Breast epithelium (tissue), 4 donors: Measurements from ENCODE around the gene OR10D3. TPM values are rescaled to one million over a fixed set of nuclear protein-coding genes. Genes with fewer than 3 reads are reported as not detected.

Source experiments
- DNase-seq, 2 donors: peaks; one replicate each; pipeline ENCODE4 v3.0.0-alpha.2; 2019; ENCODE audit warnings: low spot score in 2 of 2
- H3K27ac ChIP-seq, 2 donors: fragments of 200-600 bp; sonication (generic) in 1 of 2; one replicate each; pipeline ENCODE4 v1.5.1; 2016 to 2019; ENCODE audit warnings: mild to moderate bottlenecking in 1 of 2
- H3K27me3 ChIP-seq, 2 donors: fragments of 200-600 bp; sonication (generic) in 1 of 2; one replicate each; pipeline versions ENCODE4 v1.5.1 to v1.6.0; 2017 to 2019; ENCODE audit warnings: control low read depth in 1 of 2, mild to moderate bottlenecking in 1 of 2
- H3K36me3 ChIP-seq: fragments of 200-600 bp; one replicate; pipeline ENCODE4 v1.5.1; 2019
- H3K4me1 ChIP-seq, 2 donors: fragments of 200-600 bp; sonication (generic); one replicate each; pipeline ENCODE4 v1.5.1; 2016 to 2019; ENCODE audit warnings: control low read depth in 1 of 2
- H3K4me3 ChIP-seq, 3 donors: fragments of 200-600 bp; sonication (generic); 1 replicate in 2 of 3; 2 replicates in 1 of 3; pipeline ENCODE4 v1.5.1; 2016 to 2019; ENCODE audit warnings: mild to moderate bottlenecking in 3 of 3, moderate library complexity in 2 of 3
- H3K9me3 ChIP-seq, 2 donors: fragments of 200-600 bp; sonication (generic) in 1 of 2; one replicate each; pipeline ENCODE4 v1.5.1; 2016 to 2019; ENCODE audit warnings: control low read depth in 1 of 2
- POLR2A ChIP-seq: fragments of 450-650 bp; IDR thresholded peaks from one replicate; pipeline ENCODE4 v1.6.1; 2016; ENCODE audit warnings: antibody characterized with exemption, mild to moderate bottlenecking, moderate library complexity
- POLR2AphosphoS5 ChIP-seq, 3 donors: sonication (generic); formaldehyde crosslinking; IDR thresholded peaks; one replicate each; pipeline ENCODE4 v1.6.1; 2017; ENCODE audit warnings: antibody characterized with exemption in 3 of 3
- intact Hi-C: fragments of 100-400 bp; cut with DNase I; formaldehyde crosslinking; loops from one replicate; pipeline ENCODE4 v1.15.1; 2023; ENCODE audit warnings: low total_unique reads
- total RNA-seq, 3 donors: library from RNA; depleted of rRNA; stranded (reverse); fragments of >200 nt; gene quantifications; one replicate each; pipeline ENCODE4 v1.1.0, GENCODE V29; 2016
- TF ChIP-seq, protein P1 (sequence below), 3 donors: fragments of 450-650 bp; IDR thresholded peaks; one replicate each; pipeline ENCODE4 v1.5.1; 2016 to 2017; ENCODE audit warnings: antibody characterized with exemption in 3 of 3, mild to moderate bottlenecking in 3 of 3, moderate library complexity in 3 of 3

The OR10D3 gene
- total RNA-seq, 3 donors from 2014 or later: not detected

DNA sequence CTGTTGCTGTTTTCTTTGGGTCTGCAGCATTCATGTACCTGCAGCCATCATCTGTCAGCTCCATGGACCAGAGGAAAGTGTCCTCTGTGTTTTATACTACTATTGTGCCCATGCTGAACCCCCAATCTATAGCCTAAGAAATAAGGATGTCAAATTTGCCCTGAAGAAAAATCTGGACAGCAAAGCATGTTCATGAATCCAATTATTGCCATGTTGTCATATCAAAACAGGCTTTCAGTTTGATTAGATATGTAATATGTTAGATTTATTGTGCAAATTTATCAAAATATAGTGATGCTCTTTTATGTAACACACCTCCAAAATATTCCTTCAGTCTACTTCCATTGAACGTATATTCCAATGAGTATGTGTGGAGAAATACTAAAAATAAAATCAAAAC is 42.3 kb downstream of the OR10D3 start:
- DNase-seq: no peak
- no peak for TF ChIP-seq POLR2A
- TF ChIP-seq, protein P1, sequence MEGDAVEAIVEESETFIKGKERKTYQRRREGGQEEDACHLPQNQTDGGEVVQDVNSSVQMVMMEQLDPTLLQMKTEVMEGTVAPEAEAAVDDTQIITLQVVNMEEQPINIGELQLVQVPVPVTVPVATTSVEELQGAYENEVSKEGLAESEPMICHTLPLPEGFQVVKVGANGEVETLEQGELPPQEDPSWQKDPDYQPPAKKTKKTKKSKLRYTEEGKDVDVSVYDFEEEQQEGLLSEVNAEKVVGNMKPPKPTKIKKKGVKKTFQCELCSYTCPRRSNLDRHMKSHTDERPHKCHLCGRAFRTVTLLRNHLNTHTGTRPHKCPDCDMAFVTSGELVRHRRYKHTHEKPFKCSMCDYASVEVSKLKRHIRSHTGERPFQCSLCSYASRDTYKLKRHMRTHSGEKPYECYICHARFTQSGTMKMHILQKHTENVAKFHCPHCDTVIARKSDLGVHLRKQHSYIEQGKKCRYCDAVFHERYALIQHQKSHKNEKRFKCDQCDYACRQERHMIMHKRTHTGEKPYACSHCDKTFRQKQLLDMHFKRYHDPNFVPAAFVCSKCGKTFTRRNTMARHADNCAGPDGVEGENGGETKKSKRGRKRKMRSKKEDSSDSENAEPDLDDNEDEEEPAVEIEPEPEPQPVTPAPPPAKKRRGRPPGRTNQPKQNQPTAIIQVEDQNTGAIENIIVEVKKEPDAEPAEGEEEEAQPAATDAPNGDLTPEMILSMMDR (IDR thresholded peaks at IDR 0.05): no peak
- no peak for TF ChIP-seq POLR2AphosphoS5 (IDR thresholded peaks at IDR 0.05)
- Histone ChIP-seq H3K27ac (no peak overlapping the region), H3K9me3 (no peaks in the 10 kb centered on the region), H3K27me3 (no peaks in the 10 kb centered on the region), H3K4me3 (no peak overlapping the region), H3K4me1 (no peaks in the 10 kb centered on the region), H3K36me3 (no peaks in the 10 kb centered on the region)
- intact Hi-C loops: no loop called here

- Histone ChIP-seq H3K9me3 (no peaks in the 10 kb centered on the region), H3K4me3 (no peak overlapping the region), H3K27ac (no peak overlapping the region), H3K27me3 (no peaks in the 10 kb centered on the region), H3K36me3 (no peaks in the 10 kb centered on the region), H3K4me1 (no peaks in the 10 kb centered on the region)
- TF ChIP-seq, protein P1 (IDR thresholded peaks at IDR 0.05): no peak
- TF ChIP-seq POLR2A (no peak), POLR2AphosphoS5 (IDR thresholded peaks at IDR 0.05) (no peak)
- intact Hi-C loops: no loop called here
- no peak for DNase-seq
Observed at GRCh38 chr11:124233376-124233775, 50.2 kb downstream of the OR10D3 start.

Other genes starting within 250 kb of the OR10D3 start
- not detected for gene OR4D5, start 243.7 kb upstream of the OR10D3 start, total RNA-seq
- not detected for gene OR6T1, start 239.5 kb upstream of the OR10D3 start, total RNA-seq
- not detected for gene OR10S1, start 205.6 kb upstream of the OR10D3 start, total RNA-seq
- not detected for gene OR10G6, start 188.2 kb upstream of the OR10D3 start, total RNA-seq
- gene OR10G4, start 170.3 kb upstream of the OR10D3 start, total RNA-seq: not detected
- not detected for gene OR10G9, start 160.3 kb upstream of the OR10D3 start, total RNA-seq
- not detected for gene OR10G8, start 156.5 kb upstream of the OR10D3 start, total RNA-seq
- gene OR10G7, start 142.0 kb upstream of the OR10D3 start, total RNA-seq: not detected
- 10 to 100 TPM; 28.0 to 64.5 (median 37.4) TPM for gene VWA5A, start 67.9 kb upstream of the OR10D3 start, total RNA-seq
- not detected for gene OR8G1, start 57.8 kb downstream of the OR10D3 start, total RNA-seq
- gene OR8G5, start 73.0 kb downstream of the OR10D3 start, total RNA-seq: not detected
- not detected for gene OR8D1, start 130.6 kb downstream of the OR10D3 start, total RNA-seq
- not detected for gene OR8D2, start 136.9 kb downstream of the OR10D3 start, total RNA-seq
- not detected for gene OR8B2, start 201.2 kb downstream of the OR10D3 start, total RNA-seq
- not detected for gene OR8B3, start 215.7 kb downstream of the OR10D3 start, total RNA-seq
- gene OR8B4, start 241.5 kb downstream of the OR10D3 start, total RNA-seq: not detected